CD4-positive, alpha-beta T cell treated with Interleukin-4 for 1 hour (primary cell): ENCODE measurements around the gene LMO7.
"Not testable (repeated sequence)": the region's sequence is repeated elsewhere in the genome, so short reads cannot be mapped to it uniquely, and the experiment has no call there.

ENCODE experiments used
- DNase-seq, 2 donors: peaks; one replicate each; pipeline ENCODE4 v3.0.0-alpha.2; 2020 to 2022

LMO7 gene

DNA sequence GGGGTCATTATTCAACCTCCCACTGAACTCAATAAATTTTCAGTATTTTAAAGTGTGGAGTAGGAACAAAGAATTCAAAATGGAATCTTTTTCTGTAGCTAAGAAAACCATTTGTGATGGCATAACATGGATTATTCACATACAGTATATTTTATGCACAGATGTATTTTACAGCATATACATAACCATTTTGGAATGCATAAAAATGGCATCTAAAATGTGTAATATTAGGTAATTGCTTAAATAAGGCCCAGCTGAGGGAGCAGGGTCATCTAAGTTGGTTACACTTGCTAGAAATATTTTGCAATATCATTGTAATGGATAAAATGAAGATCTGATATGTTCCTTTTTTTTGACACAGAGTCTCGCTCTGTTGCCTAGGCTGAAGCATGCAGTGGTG is 146.9 kb downstream of the LMO7 start:
- DNase-seq = no peak

- no peak for DNase-seq
These were observed 147.9 kb downstream of the LMO7 start for GRCh38 chr13:75784003-75784402.

DNA sequence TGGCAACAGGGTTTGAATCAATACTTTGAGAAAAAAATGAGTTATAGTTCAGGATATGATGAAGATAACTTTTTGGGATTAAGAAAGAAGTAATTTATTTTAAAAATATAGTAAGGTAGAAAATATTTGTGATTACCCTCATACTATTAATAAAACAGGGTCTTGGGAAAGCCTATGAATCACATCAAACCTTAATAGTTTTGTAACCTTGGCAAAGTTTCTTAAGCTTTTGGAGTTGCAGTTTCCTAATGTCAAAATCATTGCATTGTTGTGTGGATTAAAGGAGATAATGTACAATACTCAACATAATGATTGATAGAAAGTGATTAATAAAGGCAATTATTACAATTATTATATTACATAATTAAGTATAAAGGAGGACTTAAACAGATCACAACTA is 149.0 kb downstream of the LMO7 start:
- DNase-seq = no peak

GRCh38 chr13:75787249-75787928 is 151.3 kb downstream of the LMO7 start:
- no peak for DNase-seq

DNA sequence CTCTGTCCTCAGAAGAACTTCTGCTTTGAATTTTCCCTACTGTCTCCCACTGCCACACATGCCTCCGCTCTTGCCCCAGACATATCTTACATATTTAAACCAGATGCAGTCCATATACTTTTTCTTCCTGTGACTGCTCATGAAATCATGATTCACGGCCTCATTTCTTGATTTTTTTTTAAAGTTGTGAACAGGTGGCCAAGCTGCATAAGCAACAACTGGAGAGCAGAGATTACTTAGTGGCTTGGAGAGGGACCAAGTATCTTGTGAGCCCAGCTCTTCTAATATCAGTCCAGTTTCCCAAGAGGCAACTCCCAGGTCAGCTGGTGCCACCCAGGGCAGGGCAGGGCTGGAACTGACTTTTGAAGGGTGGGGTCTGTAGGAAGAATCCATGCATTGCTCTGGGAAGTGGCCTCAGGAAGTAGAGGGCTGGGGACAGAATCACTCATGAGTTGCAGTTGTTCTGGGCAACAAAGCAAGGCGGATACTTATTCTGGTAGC is 152.4 kb downstream of the LMO7 start:
- no peak for DNase-seq

DNA sequence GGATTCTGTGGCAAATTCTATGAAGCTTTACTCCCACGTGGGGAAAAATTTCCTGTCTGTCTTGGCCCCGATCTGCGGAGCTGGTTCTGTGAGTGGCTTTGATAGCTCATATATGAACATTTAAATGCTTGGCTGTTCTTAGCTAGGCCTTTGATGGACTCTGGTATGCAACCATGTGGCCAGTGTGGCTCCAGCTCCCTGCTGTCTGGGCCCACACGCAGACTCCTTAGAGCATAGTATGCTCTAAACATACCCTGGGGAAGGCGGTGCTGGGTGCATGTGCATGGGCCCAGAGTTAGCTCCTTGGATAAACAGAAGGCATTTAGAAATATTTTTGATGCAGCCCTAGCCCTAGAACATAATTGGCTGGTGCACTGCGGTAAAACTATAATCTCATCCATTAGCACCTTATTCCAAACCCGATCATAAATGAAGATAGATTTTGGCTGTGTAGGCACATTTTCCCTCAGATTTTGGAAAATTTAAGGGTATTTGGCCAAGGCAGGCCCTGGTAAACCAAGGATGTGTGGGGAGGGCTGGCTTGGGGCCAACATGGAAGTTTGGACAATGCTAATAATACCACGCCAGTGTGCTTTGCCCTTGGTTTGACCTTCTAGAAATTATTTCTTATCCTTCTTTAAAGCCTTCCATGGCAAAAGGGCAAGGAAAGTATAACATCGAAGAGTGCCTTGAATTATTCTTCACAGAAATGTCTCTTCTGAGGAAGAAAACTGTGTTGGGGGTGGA is 153.5 kb downstream of the LMO7 start:
- DNase-seq = no peak

- no peak for DNase-seq
These were observed 154.3 kb downstream of the LMO7 start for GRCh38 chr13:75790198-75790970.

GRCh38 chr13:75792526-75793187 is 156.5 kb downstream of the LMO7 start:
- DNase-seq = no peak

- not testable (repeated sequence) for DNase-seq
These were observed 157.0 kb downstream of the LMO7 start for GRCh38 chr13:75793188-75793567.

DNA sequence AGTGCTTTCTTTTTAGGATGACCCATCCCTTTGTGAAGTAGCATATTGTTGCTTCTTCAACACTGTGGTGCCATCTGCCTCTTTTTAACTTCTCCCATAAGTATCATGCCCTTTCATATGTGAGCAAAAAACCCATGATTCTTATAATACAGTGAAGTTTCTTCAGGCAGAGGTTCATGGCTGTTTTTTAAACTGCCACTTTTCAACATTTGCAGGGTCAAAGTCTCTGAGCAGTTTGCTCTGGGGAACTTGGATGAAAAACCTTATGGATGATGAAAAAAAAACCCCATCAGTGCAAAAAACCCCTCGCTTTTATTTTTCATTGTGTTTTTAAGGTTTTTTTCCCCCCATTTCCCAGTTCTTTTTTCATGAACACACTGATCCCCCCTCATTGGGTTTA is 158.5 kb downstream of the LMO7 start:
- no peak for DNase-seq

DNA sequence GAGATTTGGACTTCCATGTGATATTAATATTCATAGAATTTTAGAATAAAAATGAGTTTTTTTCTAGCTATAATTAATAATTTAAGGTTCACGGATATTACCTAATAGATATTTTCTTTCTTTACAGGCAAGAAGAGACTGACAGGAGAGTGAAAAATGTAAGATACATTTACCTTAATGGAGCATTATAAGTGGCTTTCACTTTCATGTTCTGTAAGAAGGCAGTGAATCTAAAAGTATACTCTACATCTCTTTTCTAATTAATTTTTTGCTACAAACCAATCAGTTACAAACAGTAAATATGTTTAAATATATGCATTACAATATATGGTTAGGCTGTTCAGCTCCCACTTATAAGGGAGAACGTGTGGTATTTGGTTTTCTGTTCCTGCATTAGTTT is 159.1 kb downstream of the LMO7 start:
- no peak for DNase-seq

DNA sequence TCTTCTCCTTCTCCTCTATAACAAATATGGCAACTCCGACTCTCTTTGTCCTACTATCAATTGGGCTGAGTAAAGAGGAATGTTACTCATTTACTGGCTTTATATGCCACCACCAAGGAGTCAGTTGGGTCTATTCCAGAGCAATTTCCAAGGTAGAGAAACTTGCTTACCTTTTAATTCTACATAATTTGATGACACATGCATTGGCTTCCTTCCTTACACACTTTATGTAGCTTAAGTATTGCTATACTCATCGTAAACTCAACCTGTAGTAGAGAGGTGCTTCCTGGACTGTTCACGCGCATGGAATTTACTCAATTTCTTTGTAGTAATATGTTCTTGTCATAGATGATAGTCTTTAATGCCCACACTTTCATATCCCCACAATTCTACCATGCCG is 160.7 kb downstream of the LMO7 start:
- DNase-seq = no peak

- DNase-seq = no peak
These were observed 161.1 kb downstream of the LMO7 start for GRCh38 chr13:75797239-75797638.

DNA sequence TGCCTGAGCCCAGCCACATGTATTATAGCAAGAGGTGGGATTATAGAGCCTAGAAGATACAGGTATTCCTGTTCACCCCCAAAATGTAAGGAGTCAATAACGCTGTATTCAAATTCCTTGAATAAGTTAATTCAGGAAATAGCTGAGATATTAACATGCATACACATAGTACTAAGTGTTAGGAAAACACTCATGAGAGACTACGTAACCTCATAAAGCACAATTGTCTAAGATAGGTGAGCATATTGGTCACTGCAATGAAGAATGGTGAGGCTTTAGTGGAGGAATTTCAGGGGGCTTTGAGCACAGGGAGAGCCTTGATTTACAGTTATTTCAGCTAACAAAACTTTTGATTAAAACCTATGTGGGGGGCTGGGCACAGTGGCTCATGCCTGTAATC is 161.6 kb downstream of the LMO7 start:
- DNase-seq = no peak

DNA sequence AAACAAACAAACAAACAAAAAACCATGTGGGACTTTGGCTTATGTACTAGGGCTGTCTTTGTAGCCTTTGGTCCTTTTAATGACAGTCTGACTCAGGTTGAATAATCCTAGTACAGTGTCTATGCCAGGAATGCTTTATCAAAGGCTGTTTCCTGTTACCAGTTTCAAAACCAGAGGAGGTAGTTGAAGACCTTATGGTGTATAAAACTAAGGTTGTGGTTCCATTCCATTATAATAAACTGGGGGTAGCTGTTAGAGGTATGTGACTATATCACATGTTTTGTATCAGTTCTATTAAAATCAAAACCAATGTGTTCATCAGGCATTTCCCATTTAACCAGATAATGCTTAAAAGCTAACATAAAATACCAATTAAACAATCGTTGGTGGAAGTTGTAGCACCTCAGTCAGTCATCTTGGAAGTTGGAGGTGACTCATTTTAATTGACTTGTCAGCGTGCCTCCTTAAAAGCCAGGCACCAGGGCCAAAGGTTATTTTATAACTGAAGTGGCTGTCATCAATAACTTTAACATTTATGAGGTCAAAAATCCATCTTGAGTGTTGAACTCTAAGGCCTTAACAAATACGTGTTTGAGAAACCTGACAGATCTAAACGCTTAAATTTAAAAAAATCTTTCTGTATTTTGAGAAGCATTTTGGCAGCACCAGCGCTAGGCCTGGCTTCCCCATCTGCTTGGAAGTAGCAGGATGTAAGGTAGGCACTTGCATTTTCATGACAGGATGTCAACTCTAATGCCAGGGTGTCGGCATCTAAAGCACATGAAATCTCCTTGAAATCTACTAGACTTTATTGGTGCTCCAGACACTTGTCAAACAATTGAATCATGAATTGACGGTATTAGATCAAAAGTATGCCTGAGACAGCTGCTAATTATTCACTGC is 162.5 kb downstream of the LMO7 start:
- no peak for DNase-seq

GRCh38 chr13:75800545-75800944 is 164.4 kb downstream of the LMO7 start:
- DNase-seq = no peak

DNA sequence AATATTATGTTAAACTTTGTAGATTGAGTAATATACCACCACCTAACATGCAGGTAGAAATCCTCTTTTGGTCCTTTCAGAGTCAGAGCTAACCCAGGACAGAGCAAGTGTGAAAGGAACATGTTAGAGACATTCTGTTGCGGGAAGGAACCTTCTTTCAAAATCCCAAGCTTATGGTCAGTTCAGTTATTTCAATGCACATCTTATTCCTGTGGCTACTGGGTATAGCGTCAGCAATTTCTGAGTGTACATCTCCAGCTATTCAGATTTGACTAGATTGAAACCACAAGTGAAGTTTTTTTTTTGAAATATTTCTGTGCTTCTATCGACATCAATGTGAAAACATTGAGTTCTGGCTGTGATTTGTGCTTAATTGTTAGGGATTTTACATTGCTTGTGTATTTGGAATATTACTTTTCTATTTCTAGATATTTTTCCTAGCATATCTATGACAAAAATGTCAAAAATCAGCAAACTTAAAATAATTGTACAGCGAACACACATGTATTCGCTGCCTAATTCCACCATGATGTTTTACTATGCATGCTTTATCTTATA is 165.3 kb downstream of the LMO7 start:
- DNase-seq = no peak

DNA sequence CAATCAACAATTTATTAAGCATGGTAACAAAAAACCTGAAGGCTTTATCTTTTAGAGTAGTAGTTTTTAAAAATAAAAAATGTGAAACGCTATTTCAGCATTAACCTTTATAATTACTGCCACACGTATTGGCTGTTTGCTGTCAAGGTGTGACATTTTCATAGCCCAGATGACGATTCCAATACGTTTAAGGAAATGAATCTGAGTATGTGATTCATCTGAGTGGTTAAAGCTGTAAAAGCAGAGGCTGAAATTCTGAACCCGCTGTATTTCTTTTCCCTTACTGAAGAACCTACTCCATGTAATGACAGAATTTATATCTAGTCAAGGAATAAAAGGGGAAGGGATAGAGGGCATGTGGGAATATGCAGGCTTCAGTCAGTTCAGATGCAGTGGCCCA is 166.0 kb downstream of the LMO7 start:
- no peak for DNase-seq

DNA sequence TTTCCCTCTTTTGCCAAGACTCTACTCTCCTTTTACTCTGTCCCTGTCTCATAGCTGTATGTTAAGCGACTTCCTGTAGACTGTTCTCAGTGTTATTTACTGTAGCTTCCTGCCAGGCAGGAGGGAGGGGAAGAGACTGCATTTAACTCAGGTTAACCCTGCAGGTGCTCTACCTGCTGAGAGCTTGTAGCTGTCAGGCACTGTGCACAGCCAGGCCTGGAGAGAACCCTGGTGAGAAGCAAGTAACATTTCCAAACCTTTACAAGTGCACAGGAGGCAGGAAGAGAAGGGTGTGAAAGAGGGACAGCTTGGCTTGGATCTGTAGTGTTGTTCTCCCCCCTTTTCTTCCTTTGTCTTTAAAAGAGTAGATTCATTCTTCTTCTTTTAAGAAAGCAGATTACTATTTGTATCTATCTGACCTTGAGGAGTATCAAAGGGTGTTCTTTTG is 167.1 kb downstream of the LMO7 start:
- DNase-seq = peak in 1 of 2 donors; percentile 25

DNA sequence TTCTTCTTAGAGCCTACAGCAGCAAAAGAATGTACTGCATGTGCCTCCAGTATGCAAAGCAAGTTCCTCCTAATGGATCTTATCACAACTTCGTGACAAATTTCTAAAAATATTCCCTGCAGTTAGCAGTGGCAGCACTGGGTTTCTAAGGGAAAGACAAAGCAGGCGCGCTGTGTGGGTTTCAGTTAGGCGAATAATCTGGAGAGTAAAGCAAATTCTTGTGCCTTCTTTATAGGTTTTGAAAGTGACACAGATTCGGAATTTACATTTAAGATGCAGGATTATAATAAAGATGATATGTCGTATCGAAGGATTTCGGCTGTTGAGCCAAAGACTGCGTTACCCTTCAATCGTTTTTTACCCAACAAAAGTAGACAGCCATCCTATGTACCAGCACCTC is 167.9 kb downstream of the LMO7 start:
- DNase-seq = no peak

GRCh38 chr13:75804605-75805004 is 168.5 kb downstream of the LMO7 start:
- no peak for DNase-seq

GRCh38 chr13:75806117-75806516 is 170.0 kb downstream of the LMO7 start:
- DNase-seq = no peak
